ENCODE data around the gene LONP2.

GRCh38 chr16:48352648-48353390 lies 108.7 kb downstream of the LONP2 start:
- TF ChIP-seq CTCF (IDR thresholded peaks at IDR 0.05; ENCODE audit: low read length) (no peak), EZH2 (optimal IDR thresholded peaks at IDR 0.05; ENCODE audit: low read depth, low read length) (no peak), EZH2phosphoT487 (IDR thresholded peaks at IDR 0.05; ENCODE audit: low read length) (no peak)
